Stimulated activated effector memory CD8-positive, alpha-beta T cell treated with anti-CD3 and anti-CD28 coated beads, Interleukin-12 subunit alpha, Interleukin-12 subunit beta, amount 100 ng/mL, for 72 hours (primary cell): Measurements from ENCODE around the gene RMND5B.
A peak's percentile ranks its signal among the peaks of the same experiment; 100 is the strongest.
"Not testable (repeated sequence)": the region's sequence is repeated elsewhere in the genome, so short reads cannot be mapped to it uniquely, and the experiment has no call there.

Experiments
- ATAC-seq: fragments of 150-1000 bp; cut with Tn5 transposase; 2 replicates; pipeline ENCODE4 v1.10.0; 2021
- DNase-seq, 2 donors: peaks; one replicate each; pipeline ENCODE4 v3.0.0; 2021 to 2022; ENCODE audit warnings: low spot score in 2 of 2
- H3K27ac Mint-ChIP-seq: one replicate; pipeline ENCODE4 v1.8.0; 2022; ENCODE audit warnings: mild to moderate bottlenecking, mixed read lengths
- H3K36me3 Mint-ChIP-seq: one replicate; pipeline ENCODE4 v1.8.0; 2022; ENCODE audit warnings: mild to moderate bottlenecking, mixed read lengths
- H3K4me1 Mint-ChIP-seq: one replicate; pipeline ENCODE4 v1.8.0; 2022; ENCODE audit warnings: mixed read lengths
- H3K4me3 Mint-ChIP-seq: one replicate; pipeline ENCODE4 v1.8.0; 2022; ENCODE audit warnings: mild to moderate bottlenecking, mixed read lengths
- H3K9me3 Mint-ChIP-seq: one replicate; pipeline ENCODE4 v1.8.0; 2022; ENCODE audit warnings: mixed read lengths

Gene RMND5B

DNA sequence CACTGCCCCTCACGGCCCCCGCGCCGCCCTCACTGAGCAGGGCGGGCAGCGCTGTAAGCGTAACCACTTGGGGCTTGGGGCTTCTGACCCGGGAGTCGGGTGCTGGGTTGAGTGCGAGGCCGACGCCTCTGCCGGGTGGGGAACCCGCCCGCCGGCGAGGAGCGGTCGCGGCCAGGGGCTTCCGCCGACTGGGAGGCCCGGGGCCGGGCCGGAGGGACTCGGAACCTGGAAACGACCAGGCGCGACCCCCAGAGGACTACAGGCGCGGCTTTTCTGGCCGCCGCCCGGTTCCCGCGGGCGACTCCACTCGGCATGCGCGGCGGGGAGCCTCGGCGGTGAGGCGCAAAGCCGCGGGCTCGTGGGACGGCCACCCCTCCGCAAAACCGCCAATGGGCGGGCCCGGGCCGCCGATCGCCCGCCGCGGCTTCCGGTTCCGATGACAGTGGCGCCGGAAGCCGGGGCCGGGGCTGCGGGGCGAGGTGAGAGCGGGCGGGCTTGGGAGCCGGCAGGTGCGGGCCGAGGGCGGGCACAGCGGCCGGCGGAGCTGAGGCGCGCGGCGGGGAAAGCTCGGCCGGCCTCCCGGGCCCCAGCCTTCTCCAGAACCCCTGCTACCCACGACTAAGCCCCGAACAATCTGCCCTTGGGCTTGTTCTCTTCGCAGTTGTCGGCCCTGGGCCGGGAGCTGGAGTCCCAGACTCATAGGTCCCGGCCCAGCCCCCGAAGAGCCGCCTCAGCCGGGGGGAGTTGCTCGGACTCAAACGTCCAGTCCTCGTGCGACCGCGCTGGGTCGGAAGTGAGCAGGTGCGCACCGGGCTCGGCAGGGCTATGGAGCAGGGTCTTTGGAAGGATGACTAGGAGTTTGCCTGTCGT, at the start of gene RMND5B:
Gene RMND5B, plus strand, starts transcription at position 439 of the 870 bp plus-strand sequence. CDS start 7,106 bp downstream, outside the sequence.
- Mint-ChIP-seq H3K4me3 (peak within 1 kb of the TSS; percentile 71), H3K4me1 (peaks cover 10% of the 10 kb centered on the region), H3K9me3 (no peaks in the 10 kb centered on the region), H3K27ac (peak within 1 kb of the TSS; percentile 61), H3K36me3 (peaks cover 55% of the 10 kb centered on the region)
- ATAC-seq (peak; percentile 90), DNase-seq (peak; percentile 74 to 89)

- H3K36me3 Mint-ChIP-seq, result no peaks in the 10 kb centered on the region
- ATAC-seq, result no peak
- no peaks in the 10 kb centered on the region for H3K9me3 Mint-ChIP-seq
- no peak overlapping the region for H3K27ac Mint-ChIP-seq
- no peaks in the 10 kb centered on the region for H3K4me1 Mint-ChIP-seq
- no peak for DNase-seq
- H3K4me3 Mint-ChIP-seq, result no peak overlapping the region
Measured at GRCh38 chr5:178081571-178082243, 49.1 kb upstream of the RMND5B start.

DNA sequence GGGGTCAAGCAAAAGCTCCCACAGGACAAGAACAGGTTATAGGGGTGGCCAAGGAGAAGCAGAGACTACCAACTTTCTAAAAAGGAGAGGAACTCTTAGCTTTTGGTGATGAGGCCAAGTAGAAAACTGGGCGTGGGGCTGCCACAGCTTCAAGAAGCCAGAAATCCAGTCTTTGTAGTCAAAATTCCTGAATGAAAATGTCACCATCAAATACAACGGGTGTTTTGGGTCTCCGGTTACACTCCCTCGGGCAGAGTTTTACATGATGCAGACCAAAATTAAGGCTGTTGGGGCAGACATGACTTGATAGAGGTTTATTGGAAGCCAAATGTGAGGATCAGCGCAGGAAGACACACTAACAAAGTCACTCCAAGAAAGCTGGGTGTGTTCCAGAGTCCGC, 46.9 kb upstream of the RMND5B start:
- no peak overlapping the region for H3K27ac Mint-ChIP-seq
- no peaks in the 10 kb centered on the region for H3K36me3 Mint-ChIP-seq
- DNase-seq (no peak), ATAC-seq (no peak)
- no peak overlapping the region for H3K4me3 Mint-ChIP-seq
- H3K4me1 Mint-ChIP-seq, result no peaks in the 10 kb centered on the region
- H3K9me3 Mint-ChIP-seq, result no peaks in the 10 kb centered on the region

DNA sequence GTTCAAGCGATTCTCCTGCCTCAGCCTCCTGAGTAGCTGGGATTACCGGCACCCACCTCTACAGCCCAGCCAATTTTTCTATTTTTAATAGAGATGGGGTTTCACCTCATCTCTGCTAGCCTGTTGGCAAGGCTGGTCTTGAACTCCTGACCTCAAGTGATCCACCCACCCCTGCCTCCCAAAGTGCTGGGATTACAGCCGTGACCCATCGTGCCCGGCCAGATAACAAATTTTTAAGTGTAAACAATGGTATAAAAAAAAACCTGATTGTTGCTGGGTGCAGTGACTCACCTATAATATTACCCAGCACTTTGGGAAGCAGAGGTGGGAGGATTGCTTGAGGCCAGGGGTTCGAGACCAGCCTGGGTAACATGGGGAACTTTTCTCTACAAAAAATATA, 45.5 kb upstream of the RMND5B start:
- Mint-ChIP-seq H3K9me3 (no peaks in the 10 kb centered on the region), H3K36me3 (no peaks in the 10 kb centered on the region), H3K4me3 (no peak overlapping the region), H3K27ac (no peak overlapping the region), H3K4me1 (no peaks in the 10 kb centered on the region)
- DNase-seq (no peak), ATAC-seq (no peak)

- Mint-ChIP-seq H3K27ac (no peak overlapping the region), H3K4me3 (no peak overlapping the region), H3K4me1 (no peaks in the 10 kb centered on the region), H3K36me3 (no peaks in the 10 kb centered on the region), H3K9me3 (peaks cover 1% of the 10 kb centered on the region)
- DNase-seq, result no peak
- no peak for ATAC-seq
Measured at GRCh38 chr5:178086266-178086665, 44.5 kb upstream of the RMND5B start.

DNA sequence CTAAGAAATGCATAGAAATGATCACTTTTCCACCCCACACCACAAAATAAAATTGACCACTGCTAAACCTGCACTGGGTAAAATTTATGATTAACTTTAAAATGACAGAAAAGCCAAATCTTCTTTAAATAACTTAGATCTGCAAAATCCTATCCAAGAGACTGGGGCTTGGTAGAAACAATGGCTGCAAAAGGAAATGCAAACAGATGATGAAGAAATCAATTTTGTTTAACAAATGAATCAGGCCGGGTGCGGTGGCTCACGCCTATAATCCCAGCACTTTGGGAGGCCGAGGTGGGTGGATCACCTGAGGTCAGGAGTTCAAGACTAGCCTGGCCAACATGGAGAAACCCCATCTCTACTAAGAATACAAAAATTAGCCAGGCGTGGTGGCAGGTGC, 43.6 kb upstream of the RMND5B start:
- not testable (repeated sequence) for ATAC-seq, H3K27ac Mint-ChIP-seq, H3K9me3 Mint-ChIP-seq, DNase-seq, H3K4me1 Mint-ChIP-seq, H3K36me3 Mint-ChIP-seq, H3K4me3 Mint-ChIP-seq

- ATAC-seq, result no peak
- H3K4me3 Mint-ChIP-seq, result no peak overlapping the region
- H3K27ac Mint-ChIP-seq, result no peak overlapping the region
- no peak for DNase-seq
- peaks cover 8% of the 10 kb centered on the region for H3K4me1 Mint-ChIP-seq
- peaks cover 5% of the 10 kb centered on the region for H3K9me3 Mint-ChIP-seq
- no peaks in the 10 kb centered on the region for H3K36me3 Mint-ChIP-seq
Measured at GRCh38 chr5:178090856-178091255, 40.0 kb upstream of the RMND5B start.

- ATAC-seq (no peak), DNase-seq (no peak)
- Mint-ChIP-seq H3K9me3 (peaks cover 5% of the 10 kb centered on the region), H3K4me1 (peaks cover 8% of the 10 kb centered on the region), H3K36me3 (no peaks in the 10 kb centered on the region), H3K27ac (no peak overlapping the region), H3K4me3 (no peak overlapping the region)
Measured at GRCh38 chr5:178093134-178093533, 37.7 kb upstream of the RMND5B start.

- no peak for ATAC-seq
- Mint-ChIP-seq H3K4me1 (peaks cover 8% of the 10 kb centered on the region), H3K9me3 (peaks cover 5% of the 10 kb centered on the region), H3K27ac (no peak overlapping the region), H3K4me3 (no peak overlapping the region), H3K36me3 (no peaks in the 10 kb centered on the region)
- DNase-seq, result no peak
Measured at GRCh38 chr5:178094345-178094744, 36.5 kb upstream of the RMND5B start.

- Mint-ChIP-seq H3K27ac (no peak overlapping the region), H3K36me3 (no peaks in the 10 kb centered on the region), H3K9me3 (no peaks in the 10 kb centered on the region), H3K4me1 (peaks cover 8% of the 10 kb centered on the region), H3K4me3 (no peak overlapping the region)
- DNase-seq, result no peak
- ATAC-seq, result no peak
Measured at GRCh38 chr5:178098685-178099084, 32.1 kb upstream of the RMND5B start.

DNA sequence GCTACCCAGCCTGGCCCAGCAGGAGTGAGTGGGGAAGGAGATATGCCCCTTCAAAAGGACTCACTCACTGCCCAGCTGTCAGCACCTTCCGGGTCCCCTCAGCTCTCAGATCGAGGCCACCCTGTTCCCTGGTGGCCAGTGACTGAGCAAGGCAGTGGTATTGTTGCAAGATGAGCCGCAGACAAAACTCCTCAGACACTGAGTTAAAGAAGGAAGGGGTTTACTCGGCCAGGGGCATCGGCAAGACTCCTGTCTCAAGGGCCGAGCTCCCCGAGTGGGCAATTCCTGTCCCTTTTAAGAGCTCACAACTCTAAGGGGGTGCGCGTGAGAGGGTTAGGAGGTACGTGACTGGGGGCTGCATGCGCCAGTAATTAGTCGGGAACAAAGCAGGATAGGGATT, 27.2 kb upstream of the RMND5B start:
- no peak for DNase-seq
- H3K4me3 Mint-ChIP-seq, result no peak overlapping the region
- H3K27ac Mint-ChIP-seq, result no peak overlapping the region
- peaks cover 8% of the 10 kb centered on the region for H3K4me1 Mint-ChIP-seq
- no peak for ATAC-seq
- no peaks in the 10 kb centered on the region for H3K36me3 Mint-ChIP-seq
- H3K9me3 Mint-ChIP-seq, result no peaks in the 10 kb centered on the region

DNA sequence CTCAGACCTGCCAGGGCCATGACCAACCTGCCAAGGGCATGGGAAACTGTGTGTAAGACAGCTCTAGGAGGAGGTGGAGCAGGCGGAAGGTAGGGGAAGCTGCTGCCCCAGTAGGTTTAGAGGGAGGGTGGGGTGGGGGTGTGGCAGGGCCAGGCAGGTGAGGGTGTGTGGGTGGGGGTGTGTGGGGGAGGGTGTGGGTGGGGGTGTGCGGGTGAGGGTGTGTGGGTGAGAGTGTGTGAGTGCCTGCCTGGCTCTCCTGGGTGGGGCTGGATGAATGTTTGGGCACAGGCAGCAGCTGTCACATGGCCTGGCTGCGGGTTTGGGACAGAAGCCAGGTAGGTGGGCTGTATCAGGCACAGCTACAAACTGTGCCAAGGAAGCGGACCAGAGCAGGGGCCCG, 26.3 kb upstream of the RMND5B start:
- Mint-ChIP-seq H3K4me1 (peaks cover 8% of the 10 kb centered on the region), H3K4me3 (no peak overlapping the region), H3K36me3 (no peaks in the 10 kb centered on the region), H3K27ac (no peak overlapping the region), H3K9me3 (no peaks in the 10 kb centered on the region)
- ATAC-seq, result no peak
- no peak for DNase-seq

DNA sequence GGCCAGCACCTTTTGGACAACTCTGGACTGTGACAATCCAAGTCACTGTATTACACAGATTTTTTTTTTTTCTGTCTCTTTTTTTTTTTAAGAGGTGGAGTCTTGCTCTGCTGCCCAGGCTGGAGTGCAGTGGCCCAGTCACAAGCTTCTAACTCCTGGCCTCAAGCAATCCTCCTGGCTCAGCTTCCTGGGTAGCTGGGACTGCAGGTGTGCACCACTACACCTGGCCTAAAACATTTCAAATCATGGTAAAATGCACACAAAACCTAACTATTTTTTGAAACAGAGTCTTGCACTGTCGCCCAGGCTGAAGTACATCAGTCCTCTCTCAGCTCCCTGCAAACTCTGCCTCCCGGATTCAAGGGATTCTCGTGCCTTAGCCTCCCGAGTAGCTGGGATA, 24.7 kb upstream of the RMND5B start:
- H3K36me3 Mint-ChIP-seq, result no peaks in the 10 kb centered on the region
- H3K4me1 Mint-ChIP-seq, result peaks cover 8% of the 10 kb centered on the region
- no peak overlapping the region for H3K4me3 Mint-ChIP-seq
- no peak overlapping the region for H3K27ac Mint-ChIP-seq
- no peaks in the 10 kb centered on the region for H3K9me3 Mint-ChIP-seq
- no peak for ATAC-seq
- DNase-seq, result no peak

DNA sequence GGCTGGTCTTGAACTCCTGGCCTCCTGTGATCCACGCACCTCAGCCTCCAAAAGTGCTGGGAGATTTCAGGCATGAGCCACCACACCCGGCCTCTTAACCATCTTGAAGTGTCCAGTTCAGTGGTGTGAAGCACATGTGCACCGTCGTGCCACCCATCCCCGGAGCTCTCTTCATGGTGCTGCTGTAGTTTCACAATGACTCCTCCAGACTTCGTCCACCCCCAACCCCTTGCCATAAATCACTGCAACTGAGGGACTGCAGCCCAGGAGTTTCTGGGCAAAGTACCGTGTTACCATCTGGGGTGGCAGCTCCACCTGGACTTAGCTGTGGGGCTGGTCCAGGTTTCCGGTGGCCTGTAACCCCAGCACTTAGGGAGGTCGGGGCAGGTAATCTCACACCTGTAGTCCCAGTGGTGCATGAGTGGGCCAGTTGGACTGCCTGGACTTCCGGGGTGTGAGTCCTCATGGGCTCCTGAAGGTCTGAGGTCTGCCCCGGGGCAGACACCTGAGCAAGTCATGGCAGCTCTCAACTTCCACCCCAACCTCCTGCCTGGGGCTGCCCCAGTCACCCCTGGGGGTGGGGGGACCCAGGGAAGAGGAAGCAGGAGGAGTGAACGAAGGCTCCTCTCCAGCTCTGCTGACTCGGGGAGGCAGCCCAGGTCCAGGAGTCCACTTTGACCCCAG, 24.1 kb upstream of the RMND5B start:
- Mint-ChIP-seq H3K9me3 (no peaks in the 10 kb centered on the region), H3K4me3 (no peak overlapping the region), H3K4me1 (peaks cover 8% of the 10 kb centered on the region), H3K27ac (no peak overlapping the region), H3K36me3 (no peaks in the 10 kb centered on the region)
- DNase-seq (no peak), ATAC-seq (peak; percentile 33)

DNA sequence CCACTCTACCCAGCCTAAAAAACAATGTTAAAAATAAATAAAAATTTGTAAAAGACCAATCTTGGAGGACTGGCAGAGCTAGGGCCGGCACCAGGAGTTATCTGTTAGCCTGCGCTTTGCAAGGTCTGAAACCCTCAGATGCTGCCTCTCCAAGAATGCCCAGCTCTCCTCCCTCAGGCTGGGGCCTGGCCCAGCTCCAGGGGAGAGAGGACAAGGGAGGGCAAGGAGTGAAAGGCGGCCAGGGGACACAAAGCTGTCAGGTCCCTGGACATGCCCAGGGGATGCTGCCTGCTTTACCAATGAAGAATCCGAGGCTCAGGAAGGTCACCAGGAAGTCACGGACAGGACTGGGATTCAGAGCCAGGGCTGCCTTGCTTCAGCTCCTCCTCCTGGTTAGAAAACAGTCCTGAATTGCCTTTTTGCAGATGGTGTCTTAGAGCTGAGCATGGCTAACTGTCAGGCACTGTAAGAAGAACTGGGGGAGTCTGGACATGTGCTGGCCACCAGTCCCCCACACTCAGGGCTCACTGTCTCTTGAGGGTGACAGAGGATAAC, 23.0 kb upstream of the RMND5B start:
- DNase-seq (no peak), ATAC-seq (no peak)
- H3K4me1 Mint-ChIP-seq, result peaks cover 11% of the 10 kb centered on the region
- H3K9me3 Mint-ChIP-seq, result no peaks in the 10 kb centered on the region
- H3K27ac Mint-ChIP-seq, result no peak overlapping the region
- H3K4me3 Mint-ChIP-seq, result no peak overlapping the region
- no peaks in the 10 kb centered on the region for H3K36me3 Mint-ChIP-seq
